Measurements from ENCODE around the gene RIN2. TPM values are rescaled to one million over a fixed set of nuclear protein-coding genes. Genes with fewer than 3 reads are reported as not detected.
A peak's percentile ranks its signal among the peaks of the same experiment; 100 is the strongest.

Gene RIN2
- total and polyA plus RNA-seq, 2 of the 13 experiments (the other 11 are each of a cell fraction or from before 2014, with no cell fraction given) = 2.5 to 5.1 TPM

- TF ChIP-seq ATF4 (CRISPR knock-in tag; IDR thresholded peaks at IDR 0.05) (no peak), FOXK1 (CRISPR knock-in tag; IDR thresholded peaks at IDR 0.05; ENCODE audit: borderline replicate concordance, low read depth) (no peak), HIC2 (CRISPR knock-in tag; IDR thresholded peaks at IDR 0.05; ENCODE audit: low read depth) (peak; percentile 39; the same call in 1 of the 2 replicates), ZNF124 (CRISPR knock-in tag; IDR thresholded peaks at IDR 0.05) (peak; percentile 46; the same call in 1 of the 2 replicates), GPN1 (CRISPR knock-in tag; IDR thresholded peaks at IDR 0.05; ENCODE audit: borderline replicate concordance) (no peak), ZBTB14 (CRISPR knock-in tag; IDR thresholded peaks at IDR 0.05) (0 out of 2 replicates have a peak, but pooled peaks have one; percentile 22), THAP9 (CRISPR knock-in tag; IDR thresholded peaks at IDR 0.05; ENCODE audit: borderline replicate concordance) (no peak), HBP1 (CRISPR knock-in tag; IDR thresholded peaks at IDR 0.05; ENCODE audit: low read depth) (peak; percentile 78; the same call in 1 of the 2 replicates), ZSCAN9 (CRISPR knock-in tag; IDR thresholded peaks at IDR 0.05; ENCODE audit: borderline replicate concordance) (no peak), ZNF691 (CRISPR knock-in tag; IDR thresholded peaks at IDR 0.05; ENCODE audit: borderline replicate concordance, low read depth) (peak; percentile 76; the same call in 1 of the 2 replicates), ZNF576 (CRISPR knock-in tag; IDR thresholded peaks at IDR 0.05) (no peak), ZBTB8A (CRISPR knock-in tag; IDR thresholded peaks at IDR 0.05; ENCODE audit: borderline replicate concordance, low read depth) (peak; percentile 39; the same call in 1 of the 2 replicates), BCL3 (CRISPR knock-in tag; IDR thresholded peaks at IDR 0.05) (peak; percentile 73), SMAD1 (CRISPR knock-in tag; IDR thresholded peaks at IDR 0.05; ENCODE audit: borderline replicate concordance, low read depth) (0 out of 2 replicates have a peak, but pooled peaks have one; percentile 43), ATAD3A (CRISPR knock-in tag; IDR thresholded peaks at IDR 0.05) (no peak), RARA (CRISPR knock-in tag; IDR thresholded peaks at IDR 0.05) (peak; percentile 34; the same call in 1 of the 2 replicates)
Observed at GRCh38 chr20:19758501-19759331, 658 bp downstream of the RIN2 start (continued).

Data from HepG2 (cell line).